OCI-LY1 (cell line): Measurements from ENCODE around the gene HMCES.

Experiments
- CTCF ChIP-seq: fragments of 200-600 bp; sonication (generic), shearing (Covaris generic); IDR thresholded peaks from 2 replicates; pipeline ENCODE4 v1.5.1; 2017; ENCODE audit warnings: mild to moderate bottlenecking, antibody characterized with exemption, low read length, moderate library complexity, mixed read lengths
- EZH2 ChIP-seq: fragments of 200-600 bp; sonication (generic), shearing (Covaris generic); IDR thresholded peaks from 2 replicates; pipeline ENCODE4 v1.8.0; 2017; ENCODE audit warnings: borderline replicate concordance, mixed run types, mild to moderate bottlenecking, antibody characterized with exemption, low read length, moderate library complexity, mixed read lengths

DNA sequence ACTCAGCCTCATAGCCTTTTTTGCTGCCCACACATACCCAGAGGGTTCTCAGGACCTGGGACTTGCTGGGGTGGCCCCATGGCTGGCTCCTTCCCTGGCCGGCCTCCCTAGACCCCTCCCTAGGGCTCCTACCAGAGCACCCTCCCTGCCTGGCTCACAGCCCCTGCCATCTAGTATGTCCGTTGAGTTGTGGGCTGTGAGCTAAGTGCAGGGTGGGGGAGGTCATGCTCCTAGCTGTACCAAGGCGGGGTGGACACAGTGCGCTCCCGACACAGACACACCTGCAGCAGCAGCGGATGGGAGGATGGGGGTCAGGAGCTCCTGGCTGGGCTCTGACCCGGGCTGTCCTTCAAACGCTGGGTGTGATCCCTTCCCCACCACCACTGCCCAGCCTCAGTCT is 41.6 kb downstream of the HMCES start:
- TF ChIP-seq CTCF (no peak), EZH2 (no peak)
